Measurements from ENCODE around the gene ANXA3.
"Not testable (repeated sequence)": the region's sequence is repeated elsewhere in the genome, so short reads cannot be mapped to it uniquely, and the experiment has no call there.

The ANXA3 gene

DNA sequence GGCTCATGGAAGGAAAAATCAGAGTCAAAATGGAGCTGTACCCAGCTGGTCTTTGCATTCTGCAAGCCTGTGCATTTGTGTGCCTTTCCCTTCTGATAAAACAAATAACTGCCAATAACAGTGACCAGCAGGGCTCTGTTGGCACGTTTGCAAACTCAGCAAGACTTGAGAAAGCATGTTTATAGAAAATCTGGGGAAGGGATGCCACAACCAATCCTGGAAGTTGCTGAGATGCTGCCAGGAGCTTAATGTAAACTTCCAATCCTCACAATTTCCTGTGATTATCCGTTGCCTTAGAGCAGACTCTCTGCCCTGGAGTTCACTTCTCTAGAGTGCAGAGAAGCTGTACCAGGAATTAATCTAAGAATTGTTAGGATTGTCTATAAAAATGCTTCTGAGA lies 6.9 kb upstream of the ANXA3 start:
- no peak for DNase-seq

DNA sequence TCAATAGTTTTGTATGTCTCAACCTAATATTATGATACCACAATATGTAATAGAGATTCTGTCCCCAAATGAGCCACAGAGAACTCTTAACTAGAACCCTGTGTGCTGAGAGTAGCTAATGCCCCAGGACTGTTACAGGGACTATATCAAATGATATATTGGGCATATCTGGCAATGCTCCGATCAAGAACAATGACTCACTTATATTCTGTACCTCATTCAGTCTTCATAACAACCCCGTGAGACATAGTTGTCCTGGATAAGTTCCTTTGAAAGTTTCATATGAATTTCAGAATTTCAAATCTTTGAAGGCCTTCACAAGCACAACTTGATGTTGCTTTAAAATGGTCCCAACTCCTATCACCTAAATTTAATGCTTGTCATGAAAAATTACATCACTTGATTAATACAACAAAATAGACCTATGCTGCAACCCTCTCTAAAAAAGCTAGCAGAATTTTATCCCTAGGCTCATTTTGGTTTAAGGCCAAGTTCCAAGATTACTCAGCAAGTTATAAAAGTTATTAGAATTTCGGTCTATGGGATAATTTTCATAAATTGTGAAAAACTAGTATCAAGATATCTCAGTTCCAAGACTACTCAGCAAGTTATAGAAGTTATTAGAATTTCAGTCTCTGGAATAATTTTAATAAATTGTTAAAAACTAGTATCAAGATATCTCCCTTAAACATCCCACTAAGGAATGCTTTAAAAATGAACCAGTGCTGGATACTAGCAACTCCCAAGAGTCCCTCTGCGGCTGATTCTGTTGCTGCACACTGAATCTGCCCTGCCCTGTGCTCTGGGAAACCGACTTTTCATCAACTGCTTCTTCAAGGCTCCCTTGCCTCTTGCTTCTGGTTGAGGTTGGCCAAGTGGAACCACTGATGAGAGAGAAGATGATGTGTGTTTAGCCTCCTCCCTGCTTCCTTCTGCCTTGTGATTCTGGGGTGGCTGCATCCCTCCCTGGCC lies 6.0 kb upstream of the ANXA3 start:
- DNase-seq, result no peak

DNA sequence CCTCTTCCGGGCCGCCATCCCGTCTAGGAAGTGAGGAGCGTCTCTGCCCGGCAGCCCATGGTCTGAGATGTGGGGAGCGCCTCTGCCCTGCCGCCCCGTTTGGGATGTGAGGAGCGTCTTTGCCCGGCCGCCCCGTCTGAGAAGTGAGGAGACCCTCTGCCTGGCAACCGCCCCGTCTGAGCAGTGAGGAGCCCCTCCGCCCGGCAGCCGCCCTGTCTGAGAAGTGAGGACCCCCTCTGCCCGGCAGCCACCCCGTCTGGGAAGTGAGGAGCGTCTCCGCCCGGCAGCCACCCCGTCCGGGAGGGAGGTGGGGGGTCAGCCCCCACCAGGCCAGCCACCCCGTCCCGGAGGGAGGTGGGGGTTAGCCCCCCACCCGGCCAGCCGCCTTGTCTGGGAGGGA lies 3.7 kb upstream of the ANXA3 start:
- not testable (repeated sequence) for DNase-seq

DNA sequence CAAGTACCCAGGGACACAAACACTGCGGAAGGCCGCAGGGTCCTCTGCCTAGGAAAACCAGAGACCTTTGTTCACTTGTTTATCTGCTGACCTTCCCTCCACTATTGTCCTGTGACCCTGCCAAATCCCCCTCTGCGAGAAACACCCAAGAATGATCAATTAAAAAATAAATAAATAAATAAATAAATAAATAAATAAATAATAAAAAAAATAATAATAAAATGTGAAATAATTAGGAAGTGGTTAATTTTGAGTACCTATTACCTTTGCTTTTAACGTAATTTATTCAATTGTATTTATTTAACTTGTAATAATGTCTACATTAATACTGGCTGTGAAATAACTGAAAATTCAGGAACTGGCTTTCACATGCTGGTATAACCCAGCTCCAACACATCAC lies 2.7 kb upstream of the ANXA3 start:
- not testable (repeated sequence) for DNase-seq

GRCh38 chr4:78552389-78553042 lies 946 bp downstream of the ANXA3 start:
- DNase-seq, result no peak

DNA sequence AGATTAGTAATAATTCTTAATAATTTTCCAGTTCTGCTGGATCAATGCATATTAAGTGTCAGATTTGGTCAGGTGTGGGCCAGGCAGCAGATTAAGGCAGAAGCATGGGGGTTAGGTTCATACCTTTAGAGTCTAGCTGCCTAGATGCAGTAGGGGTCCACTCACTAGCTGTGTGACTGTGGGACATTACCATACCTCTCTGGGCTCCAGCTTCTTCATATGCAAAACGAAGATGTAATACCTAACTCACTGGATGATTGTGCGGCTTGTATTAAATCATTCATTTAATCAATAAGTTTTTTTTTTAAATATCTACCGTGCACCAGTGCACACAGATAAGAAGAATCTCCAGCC lies 1.4 kb downstream of the ANXA3 start:
- no peak for DNase-seq

DNA sequence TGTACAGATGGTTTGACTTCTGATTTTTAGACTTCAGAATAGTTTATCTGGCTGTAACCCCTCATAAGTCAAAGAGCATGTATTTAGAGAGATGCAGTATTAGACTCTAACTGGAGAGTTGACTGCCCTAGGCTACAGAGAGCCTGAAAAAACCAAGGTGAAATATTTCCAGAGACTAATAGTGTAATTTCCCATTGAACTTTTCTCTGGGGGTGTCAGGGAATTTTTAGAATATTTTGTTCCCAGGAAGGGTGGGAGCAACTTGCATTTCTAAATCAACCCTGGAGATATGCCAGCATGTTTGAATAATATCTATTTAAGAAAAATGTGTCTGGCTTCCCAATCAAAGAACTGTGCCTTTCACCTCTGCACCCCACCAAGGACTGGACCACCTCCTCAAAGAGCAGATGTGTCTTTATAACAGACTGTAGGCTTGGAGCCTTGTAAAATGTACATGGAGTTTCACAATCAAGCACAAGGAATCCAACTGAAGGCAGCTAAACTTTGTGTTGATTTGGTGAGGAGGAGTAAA lies 2.0 kb downstream of the ANXA3 start:
- DNase-seq, result no peak

GRCh38 chr4:78556665-78557064 lies 5.1 kb downstream of the ANXA3 start:
- DNase-seq, result no peak

DNA sequence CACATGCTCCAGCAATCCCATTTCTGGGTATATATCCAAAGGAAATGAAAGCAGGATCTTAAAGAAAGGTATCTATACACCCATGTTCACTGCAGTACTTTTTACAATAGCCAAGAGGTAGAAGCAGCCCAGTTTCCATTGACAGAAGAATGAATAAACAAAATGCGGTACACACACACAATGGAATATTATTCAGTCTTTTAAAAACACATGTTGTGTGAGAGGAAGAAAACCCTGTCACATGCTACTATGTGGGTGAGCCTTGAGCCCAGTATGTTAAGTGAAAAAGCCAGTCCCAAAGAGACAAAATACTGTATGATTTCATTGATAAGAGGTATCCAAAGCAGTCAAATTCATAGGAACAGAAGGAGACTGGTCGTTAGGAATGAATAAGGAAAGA lies 6.3 kb downstream of the ANXA3 start:
- no peak for DNase-seq

GRCh38 chr4:78558410-78558809 lies 6.8 kb downstream of the ANXA3 start:
- no peak for DNase-seq

- DNase-seq, result no peak
Measured at GRCh38 chr4:78560296-78560963, 8.9 kb downstream of the ANXA3 start.

GRCh38 chr4:78561677-78562076 lies 10.1 kb downstream of the ANXA3 start:
- DNase-seq, result peak; percentile 9

DNA sequence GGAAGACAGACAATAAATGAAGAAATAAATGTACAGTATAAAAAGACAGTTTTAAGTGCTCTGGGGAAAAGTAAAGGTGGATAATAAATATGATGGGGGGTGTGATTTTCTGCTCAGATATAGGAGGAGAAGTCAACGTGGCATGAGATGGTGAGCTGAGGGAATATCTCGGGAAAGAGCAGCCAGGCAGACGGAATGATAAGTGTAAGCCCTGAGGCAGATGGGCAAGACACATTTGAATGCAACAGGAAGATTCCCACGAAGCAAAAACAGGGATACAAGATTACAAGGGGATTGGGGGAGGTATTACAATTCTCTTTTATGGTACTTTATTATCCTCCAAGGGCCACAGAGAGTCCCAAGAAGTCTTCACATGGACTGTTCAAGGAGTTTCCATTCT lies 11.1 kb downstream of the ANXA3 start:
- no peak for DNase-seq

- no peak for DNase-seq
Measured at GRCh38 chr4:78565971-78566372, 14.4 kb downstream of the ANXA3 start.

DNA sequence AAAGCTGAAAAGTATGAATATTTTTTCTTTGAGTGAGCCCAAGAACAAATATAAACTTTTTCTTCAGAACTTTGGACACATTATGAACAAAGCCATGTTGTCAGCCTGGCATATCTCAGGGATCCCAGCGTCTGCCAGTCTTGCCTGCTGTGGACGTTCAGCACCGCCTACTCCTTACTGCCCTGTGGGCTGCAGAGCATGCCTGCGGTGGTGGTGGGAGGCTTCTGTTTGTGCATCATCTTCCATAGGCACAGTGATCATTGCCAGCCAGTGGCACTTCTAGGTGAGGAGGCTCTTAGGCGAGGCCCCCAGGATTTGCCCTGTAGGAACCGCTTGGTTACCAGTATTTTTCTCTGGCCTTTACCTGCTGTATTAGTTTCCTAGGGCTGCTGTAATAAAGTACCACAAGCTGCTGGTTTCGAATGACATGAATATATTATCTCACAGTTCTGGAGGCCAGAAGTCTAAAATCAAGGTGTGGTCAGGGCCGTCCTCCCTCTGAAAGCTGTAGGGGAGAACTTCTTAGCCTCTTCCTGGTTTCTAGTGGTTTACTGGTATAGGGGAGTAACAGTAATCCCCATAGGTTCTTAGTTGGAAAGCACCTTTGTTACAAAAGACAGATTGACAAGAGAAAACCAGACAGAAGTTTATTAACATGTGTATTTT lies 15.4 kb downstream of the ANXA3 start:
- DNase-seq, result no peak

DNA sequence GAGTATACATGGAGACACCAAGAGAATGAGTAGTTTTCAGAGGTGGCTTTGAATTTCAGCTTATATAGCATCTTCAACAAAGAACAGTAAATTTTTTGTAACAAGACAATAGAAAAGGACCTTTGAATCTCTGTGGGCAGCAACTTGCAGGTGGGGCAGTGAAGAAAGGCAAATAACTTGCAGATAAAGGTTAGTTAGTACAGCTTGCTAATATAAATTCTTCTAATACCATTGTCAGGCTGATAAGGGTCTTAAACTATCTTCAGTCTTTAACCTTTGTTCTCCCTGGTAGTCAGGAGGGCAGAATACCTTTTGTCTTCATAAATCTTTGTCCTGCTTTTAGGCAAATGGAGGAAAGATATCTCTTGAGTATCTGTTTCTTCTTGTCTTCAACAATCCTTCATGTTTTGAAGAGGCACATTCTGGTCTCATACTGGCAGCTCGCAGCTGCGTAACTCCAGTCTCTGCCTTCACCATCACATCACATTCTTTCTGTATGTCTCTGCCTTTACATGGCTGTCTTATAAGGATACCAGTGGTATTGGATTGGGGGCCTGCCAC lies 16.0 kb downstream of the ANXA3 start:
- no peak for DNase-seq

GRCh38 chr4:78568640-78569305 lies 17.2 kb downstream of the ANXA3 start:
- DNase-seq, result no peak

DNA sequence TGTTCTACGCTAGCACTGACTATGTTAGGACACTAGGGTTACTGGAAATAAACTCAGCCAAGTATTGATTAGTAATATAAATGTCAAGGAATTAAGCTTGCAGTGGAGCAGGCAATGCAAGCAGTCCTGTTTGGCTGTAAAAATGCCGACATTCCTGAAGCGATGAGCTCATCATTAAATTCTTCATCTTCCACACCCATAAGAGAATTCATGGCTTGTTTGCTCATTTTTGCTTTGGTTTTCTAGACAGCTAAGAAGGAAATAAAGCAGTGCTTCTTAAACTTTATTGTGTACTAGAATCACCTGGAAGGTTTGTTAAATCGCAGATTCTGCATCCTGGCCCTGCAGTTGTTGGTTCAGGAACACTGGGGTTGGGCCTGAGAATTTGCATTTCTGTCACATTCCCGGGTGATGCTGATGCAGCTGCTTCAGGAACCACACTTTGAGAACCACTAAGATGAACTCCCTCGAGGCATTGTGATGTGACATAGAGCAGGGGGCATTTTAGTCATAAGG lies 17.8 kb downstream of the ANXA3 start:
- no peak for DNase-seq

DNA sequence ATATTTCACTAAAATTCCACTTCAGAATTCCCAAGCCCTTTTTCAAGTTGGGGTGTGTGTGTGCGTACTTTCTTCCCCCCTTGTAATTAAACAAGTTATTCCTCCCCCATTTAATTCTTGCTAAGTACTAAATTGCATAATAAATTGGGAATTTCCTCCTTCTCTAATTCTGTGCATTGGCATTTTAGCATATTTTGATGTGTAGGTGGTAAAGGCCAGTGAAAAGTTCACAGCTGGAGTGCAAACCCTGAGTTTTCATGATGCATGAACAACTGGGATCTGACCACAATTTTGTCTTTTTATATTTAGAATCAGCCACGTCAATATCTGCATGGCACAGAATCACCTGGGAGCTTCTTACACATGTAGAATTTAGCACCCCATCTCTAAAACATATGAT lies 18.5 kb downstream of the ANXA3 start:
- DNase-seq, result no peak

GRCh38 chr4:78571804-78572203 lies 20.2 kb downstream of the ANXA3 start:
- no peak for DNase-seq

DNA sequence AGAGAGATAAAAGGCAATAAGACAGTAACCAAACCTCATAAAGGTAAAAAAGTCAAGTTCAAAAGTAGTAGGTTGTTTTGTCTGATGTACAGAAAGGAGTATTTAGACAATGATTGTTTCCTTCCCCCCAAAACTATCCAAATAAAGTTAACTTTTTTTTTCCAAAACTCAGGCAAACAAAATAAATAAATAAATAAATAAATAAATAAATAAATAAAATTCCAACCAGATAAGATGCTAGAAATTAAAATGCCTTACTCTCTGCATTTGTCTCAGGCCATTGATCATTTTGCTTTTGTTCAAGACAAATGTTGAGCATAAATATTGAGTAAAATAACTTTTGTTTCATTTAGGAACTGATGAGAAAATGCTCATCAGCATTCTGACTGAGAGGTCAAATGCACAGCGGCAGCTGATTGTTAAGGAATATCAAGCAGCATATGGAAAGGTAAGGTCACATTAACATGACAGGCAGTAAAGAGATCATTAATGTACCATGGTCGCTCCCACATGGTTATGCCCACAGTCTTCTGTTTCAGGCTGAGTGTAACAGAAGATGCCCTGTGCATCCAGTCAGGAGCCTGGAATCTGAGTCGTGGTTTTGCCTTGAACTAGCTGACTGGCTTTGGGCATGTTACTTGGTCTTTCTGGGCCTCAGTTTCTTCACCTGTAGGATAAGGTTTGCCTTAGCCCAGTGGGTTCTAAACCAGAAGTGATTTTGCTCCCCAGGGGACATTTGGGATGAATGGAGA lies 27.3 kb downstream of the ANXA3 start:
- no peak for DNase-seq

All from NCI-H774 (cell line).